ENCODE results near the gene GPR68.
"Not testable (repeated sequence)": the region's sequence is repeated elsewhere in the genome, so short reads cannot be mapped to it uniquely, and the experiment has no call there.

Gene GPR68

GRCh38 chr14:91252871-91253794 is 8.6 kb upstream of the GPR68 start:
- DNase-seq (ENCODE audit: low spot score), result no peak

- no peak for DNase-seq (ENCODE audit: low spot score)
Measured at GRCh38 chr14:91250912-91251311, 6.4 kb upstream of the GPR68 start.

DNA sequence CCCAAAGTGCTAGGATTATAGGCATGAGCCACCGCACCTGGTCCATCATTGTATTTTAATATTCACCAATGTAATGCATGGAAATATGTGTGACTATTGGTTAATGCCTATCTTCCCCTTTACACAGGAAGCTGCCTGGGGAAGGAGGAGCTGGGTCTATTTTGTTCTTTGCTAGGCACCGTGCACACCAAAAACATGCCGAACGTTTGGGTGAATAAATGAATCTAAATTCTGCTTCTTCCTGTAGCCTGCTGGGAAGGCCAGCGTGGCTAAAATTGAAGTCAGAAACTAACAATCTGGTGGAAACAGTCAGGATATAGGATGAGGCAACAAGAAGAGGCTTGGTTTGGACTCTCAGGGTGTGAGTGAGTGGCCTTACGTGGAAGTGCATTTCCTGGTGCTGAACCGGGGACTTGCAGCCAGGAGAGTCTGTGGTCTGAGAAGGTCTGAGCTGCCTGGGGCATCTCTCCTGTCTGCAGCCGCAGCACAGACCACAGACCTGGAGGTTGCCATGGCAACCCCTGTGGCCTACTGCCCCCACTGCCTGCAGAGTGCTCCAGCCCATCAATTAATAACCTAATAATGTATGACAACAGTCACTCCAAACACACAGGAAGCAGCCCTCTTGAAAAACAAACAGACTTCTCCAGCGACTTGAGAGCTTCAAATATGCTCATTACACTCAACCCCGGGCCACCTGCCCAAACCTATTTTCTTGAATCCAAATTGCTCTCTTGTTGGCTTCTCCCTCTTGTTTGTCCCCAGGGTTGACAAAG is 5.5 kb upstream of the GPR68 start:
- no peak for DNase-seq (ENCODE audit: low spot score)

DNA sequence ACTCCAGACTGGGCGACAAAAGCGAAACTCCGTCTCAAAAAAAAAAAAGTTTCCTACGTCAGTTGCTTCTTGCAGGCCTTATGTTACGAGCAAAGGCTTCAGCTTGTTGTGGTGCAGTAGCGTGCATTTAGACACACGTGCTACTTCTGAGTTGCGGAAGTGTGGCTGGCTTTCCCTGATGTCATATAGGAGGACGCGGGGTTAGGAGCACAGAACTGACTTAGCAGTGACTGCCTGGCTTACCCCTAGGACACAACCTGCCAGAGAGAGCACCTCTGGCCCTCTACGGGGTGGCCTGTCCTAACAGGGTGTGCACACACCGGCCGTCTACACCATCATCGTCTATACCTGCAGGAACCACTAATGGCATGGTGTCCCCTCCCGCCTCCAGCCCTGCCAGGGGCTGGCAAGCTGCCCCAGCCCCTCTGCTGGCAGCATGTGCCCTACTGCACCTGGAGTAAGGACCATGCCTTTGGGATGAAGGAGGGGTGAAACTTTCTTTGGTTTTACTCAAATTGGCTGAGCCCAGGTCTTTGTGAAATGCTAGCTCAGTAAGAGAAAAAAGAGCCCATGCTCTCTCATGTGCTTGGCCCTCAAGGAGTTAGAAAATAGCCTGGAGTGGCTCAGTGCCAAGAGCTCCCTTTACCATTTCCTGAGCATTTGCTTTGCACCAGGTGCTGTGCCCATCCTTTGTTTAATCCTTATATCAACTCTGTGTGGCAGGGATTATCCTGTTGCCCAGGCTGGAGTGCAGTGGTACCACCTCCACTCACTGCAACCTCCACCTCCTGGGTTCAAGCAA is 1.7 kb upstream of the GPR68 start:
- DNase-seq (ENCODE audit: low spot score), result no peak

GRCh38 chr14:91245616-91246015 is 1.1 kb upstream of the GPR68 start:
- DNase-seq (ENCODE audit: low spot score), result not testable (repeated sequence)

DNA sequence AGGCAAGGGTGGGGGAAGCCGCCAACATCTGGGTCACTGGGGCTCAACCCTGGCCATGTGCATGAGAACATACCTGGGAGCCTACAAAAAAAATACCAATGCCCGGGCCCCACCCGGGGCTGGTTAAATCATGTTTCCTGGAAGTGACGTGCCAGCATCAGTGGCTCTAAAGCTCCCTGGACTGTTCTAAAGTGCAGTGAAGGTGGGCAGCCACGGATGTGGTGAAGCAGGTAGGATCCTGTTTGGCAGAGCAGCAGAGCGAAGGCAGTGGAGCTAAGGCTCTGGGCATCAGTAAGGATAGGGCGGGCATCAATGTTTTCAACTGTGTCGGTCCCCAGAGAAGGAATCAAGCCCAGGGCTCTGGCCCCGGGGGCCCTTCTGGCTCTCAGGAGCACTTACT is 525 bp upstream of the GPR68 start:
- DNase-seq (ENCODE audit: low spot score), result no peak

GRCh38 chr14:91243074-91243471 is 1.4 kb downstream of the GPR68 start:
- DNase-seq (ENCODE audit: low spot score), result no peak

DNA sequence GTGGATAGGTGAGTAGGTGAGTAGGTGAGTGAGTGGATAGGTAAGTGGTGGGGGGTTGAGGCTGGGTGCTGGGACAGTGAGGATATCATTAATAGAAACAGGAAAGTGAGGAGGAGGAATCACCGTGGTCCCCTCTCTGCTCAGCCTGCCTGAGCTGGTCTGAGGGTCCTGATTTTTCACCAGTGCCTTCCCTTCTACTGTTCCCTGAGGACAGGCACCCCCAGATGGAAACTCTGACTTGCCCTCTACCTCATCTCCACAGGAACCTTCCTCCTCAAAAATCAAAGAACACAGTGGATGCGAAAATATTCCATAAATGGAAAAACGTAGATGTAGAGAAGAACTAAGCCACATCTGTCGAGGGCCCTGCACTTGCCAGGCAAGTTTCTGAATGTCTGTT is 1.9 kb downstream of the GPR68 start:
- DNase-seq (ENCODE audit: low spot score), result no peak

GRCh38 chr14:91241863-91242262 is 2.6 kb downstream of the GPR68 start:
- no peak for DNase-seq (ENCODE audit: low spot score)

DNA sequence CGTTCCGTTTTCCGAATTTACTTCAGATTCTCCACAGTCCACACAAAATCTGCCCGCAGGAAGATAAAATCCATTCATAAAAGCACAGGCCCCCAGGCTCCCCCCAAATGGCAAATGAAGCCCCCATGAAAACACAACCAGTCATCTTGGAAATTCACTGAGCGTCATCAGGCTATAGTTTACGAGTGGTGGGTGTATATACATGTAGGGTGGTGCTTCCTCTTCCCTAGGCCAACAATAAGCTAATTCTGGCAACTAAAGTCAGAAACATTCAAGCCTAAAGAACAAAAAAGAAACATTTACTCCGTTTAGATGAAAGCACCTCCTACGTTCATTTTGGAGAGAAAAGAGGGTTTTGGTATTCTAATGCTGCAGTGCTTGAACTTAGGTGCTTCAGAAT is 5.8 kb downstream of the GPR68 start:
- no peak for DNase-seq (ENCODE audit: low spot score)

- no peak for DNase-seq (ENCODE audit: low spot score)
Measured at GRCh38 chr14:91238085-91238484, 6.4 kb downstream of the GPR68 start.

DNA sequence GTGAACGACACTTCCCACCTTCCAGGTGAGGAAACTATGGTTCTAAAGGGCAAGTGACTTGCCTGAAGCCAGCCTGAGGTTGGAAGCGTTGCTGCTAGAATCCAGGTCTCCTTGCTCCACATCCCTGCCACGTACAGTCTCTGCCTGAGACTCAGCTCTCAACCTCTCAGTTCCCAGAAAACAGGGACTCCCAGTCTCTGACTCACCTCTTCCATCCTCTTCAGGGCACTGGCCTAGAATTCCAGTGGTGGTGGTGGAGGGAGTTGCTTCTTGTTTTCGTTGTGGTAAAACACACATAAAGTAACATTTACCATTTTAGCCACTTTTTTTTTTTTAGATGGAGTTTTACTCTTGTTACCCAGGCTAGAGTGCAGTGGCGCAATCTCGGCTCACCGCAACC is 7.3 kb downstream of the GPR68 start:
- no peak for DNase-seq (ENCODE audit: low spot score)

- no peak for DNase-seq (ENCODE audit: low spot score)
Measured at GRCh38 chr14:91235841-91236240, 8.7 kb downstream of the GPR68 start.

DNA sequence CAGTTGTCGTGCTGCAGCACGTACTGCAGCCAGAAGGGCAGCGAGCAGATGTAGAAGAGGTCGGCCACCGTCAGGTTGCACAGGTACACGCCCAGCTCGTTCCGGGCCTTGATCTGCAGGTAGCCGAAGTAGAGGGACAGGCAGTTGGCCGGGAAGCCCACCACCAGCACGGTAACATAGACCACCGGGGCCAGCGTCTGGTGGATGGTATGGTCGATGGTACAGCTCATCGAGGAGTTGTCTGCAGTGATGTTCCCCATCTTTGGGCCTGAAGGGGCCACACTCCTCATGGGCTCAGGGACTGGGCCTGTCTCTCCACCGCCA is 9.8 kb downstream of the GPR68 start:
- DNase-seq (ENCODE audit: low spot score), result no peak

DNA sequence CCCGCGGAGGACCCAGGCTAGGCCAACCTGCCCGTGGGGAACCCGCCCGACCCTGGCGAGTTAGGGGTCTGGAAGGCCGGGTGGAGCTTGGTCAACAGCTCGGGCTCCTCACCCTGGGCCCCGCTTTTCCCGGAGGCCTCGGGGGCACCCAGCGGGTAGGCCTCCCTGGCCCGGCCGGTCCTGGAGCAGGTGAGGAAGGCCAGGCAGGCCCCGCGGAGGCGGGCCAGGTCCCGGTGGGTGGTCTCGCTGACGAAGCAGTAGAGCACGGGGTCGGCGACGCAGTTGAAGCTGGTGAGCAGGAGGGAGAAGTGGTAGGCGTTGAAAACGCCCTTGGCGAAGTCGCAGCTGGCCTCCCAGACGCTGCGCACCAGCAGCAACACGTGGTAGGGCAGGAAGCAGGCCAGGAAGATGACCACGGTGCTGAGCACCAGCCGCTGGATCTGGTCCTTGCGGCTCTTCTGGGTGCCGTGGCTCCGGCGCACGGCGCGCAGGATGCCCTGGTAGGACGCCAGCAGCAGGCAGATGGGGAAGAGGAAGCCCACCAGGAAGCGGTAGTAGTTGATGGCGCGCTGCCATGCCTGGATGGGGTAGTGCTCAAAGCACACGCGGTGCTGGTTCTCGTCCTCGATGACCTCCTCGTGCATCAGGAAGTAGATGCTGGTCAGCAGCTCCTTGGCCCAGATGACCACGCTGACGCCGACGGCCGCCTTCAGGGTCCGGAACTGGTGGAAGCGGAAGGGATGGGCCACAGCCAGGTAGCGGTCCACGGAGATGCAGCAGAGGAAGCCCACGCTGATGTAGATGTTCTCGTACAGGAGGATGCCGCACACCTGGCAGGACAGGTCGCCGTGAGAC is 10.3 kb downstream of the GPR68 start:
- DNase-seq (ENCODE audit: low spot score), result no peak

DNA sequence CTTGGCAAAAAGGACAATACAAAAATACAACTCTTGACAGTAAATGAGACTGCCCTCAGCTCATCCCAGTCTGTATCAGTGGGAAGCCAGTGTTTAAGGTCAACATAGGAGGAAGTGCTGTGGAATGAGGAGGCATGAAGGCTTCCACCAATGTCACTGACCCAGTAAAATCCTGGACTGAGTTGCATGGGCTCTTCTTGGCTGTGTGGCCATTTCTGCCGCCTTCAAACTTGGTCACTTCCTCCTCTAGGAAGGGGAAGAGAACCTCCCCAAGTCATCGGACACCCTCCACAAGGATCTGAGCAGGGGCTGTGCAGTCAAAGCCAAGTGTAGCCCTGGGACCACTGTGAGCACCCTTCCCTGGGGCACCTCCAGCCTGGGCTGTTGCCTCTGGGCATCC is 11.9 kb downstream of the GPR68 start:
- DNase-seq (ENCODE audit: low spot score), result no peak

DNA sequence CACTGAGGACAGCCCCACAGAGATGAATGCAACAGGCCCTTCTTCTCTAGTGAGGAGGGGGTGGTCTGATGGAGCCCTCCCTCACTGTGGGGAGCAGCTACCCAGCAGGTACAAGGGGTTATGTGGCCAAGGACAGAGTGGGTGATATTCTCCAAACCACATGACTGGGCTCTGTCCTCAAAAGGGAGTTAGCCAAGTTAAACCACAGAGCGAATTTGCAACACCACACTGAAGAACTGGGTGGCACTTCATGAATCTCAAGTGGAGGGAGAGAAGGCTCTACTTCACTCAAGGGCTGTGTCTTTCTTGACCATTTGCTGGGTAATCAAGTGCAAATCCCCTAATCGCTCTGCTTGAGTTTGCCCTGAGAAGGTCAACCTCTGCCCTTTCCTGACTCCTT is 12.5 kb downstream of the GPR68 start:
- DNase-seq (ENCODE audit: low spot score), result no peak

GRCh38 chr14:91231446-91231845 is 13.1 kb downstream of the GPR68 start:
- DNase-seq (ENCODE audit: low spot score), result no peak

GRCh38 chr14:91230397-91231035 is 14.0 kb downstream of the GPR68 start:
- peak; percentile 22 for DNase-seq (ENCODE audit: low spot score)

GRCh38 chr14:91229743-91230200 is 14.7 kb downstream of the GPR68 start:
- no peak for DNase-seq (ENCODE audit: low spot score)

- no peak for DNase-seq (ENCODE audit: low spot score)
Measured at GRCh38 chr14:91229005-91229382, 15.5 kb downstream of the GPR68 start.

Data from RKO (cell line).